Small intestine (tissue), 7 donors: ENCODE results near the gene RWDD4. TPM values are rescaled to one million over a fixed set of nuclear protein-coding genes. Genes with fewer than 3 reads are reported as not detected.

Experiments used
- DNase-seq, 2 donors: peaks; one replicate each; pipeline versions ENCODE4 v3.0.0 to v3.0.0-alpha.2; 2013
- FAIRE-seq: peaks from 2 replicates; lab custom pipeline; 2012; peaks lifted over from hg19 to GRCh38; lab: Jason Lieb, UNC
- H3K27ac ChIP-seq, 3 donors: one replicate each; pipeline ENCODE4 v1.5.1; 2013; ENCODE audit warnings: low read length in 2 of 3, mild to moderate bottlenecking in 2 of 3, control low read depth in 1 of 3, inconsistent platforms in 1 of 3, low read depth in 1 of 3, moderate library complexity in 1 of 3
- H3K27me3 ChIP-seq, 3 donors: one replicate each; pipeline ENCODE4 v1.6.1; 2013; ENCODE audit warnings: low read length in 3 of 3, inconsistent platforms in 1 of 3; ENCODE audit not compliant: control insufficient read depth in 3 of 3, insufficient read depth in 3 of 3
- H3K36me3 ChIP-seq, 3 donors: one replicate each; pipeline ENCODE4 v1.6.1; 2013; ENCODE audit warnings: low read length in 3 of 3, inconsistent platforms in 1 of 3, low read depth in 1 of 3, mild to moderate bottlenecking in 1 of 3, moderate library complexity in 1 of 3; ENCODE audit not compliant: control insufficient read depth in 3 of 3, insufficient read depth in 2 of 3
- H3K4me1 ChIP-seq, 3 donors: one replicate each; pipeline ENCODE4 v1.6.1; 2013; ENCODE audit warnings: low read length in 2 of 3, inconsistent platforms in 1 of 3, low read depth in 1 of 3, mild to moderate bottlenecking in 1 of 3, moderate library complexity in 1 of 3; ENCODE audit not compliant: control insufficient read depth in 3 of 3, insufficient read depth in 2 of 3
- H3K4me3 ChIP-seq, 3 donors: one replicate each; pipeline ENCODE4 v1.5.1; 2013; ENCODE audit warnings: low read length in 3 of 3, control low read depth in 1 of 3, inconsistent platforms in 1 of 3, low read depth in 1 of 3, mild to moderate bottlenecking in 1 of 3, moderate library complexity in 1 of 3
- H3K9me3 ChIP-seq, 2 donors: one replicate each; pipeline ENCODE4 v1.6.1; 2013; ENCODE audit warnings: low read depth in 1 of 2, low read length in 1 of 2; ENCODE audit not compliant: control insufficient read depth in 2 of 2, insufficient read depth in 1 of 2
- WGBS, 3 donors: extraction: QIAGEN DNeasy Blood & Tissue Kit; methylation state at CpG; one replicate each; pipeline ENCODE4 v1.1.7; 2013; 5-methylcytosine and 5-hydroxymethylcytosine counted together
- polyA plus RNA-seq, 4 donors: library from polyadenylated mRNA; stranded (reverse) in 3 of 4; unstranded in 1 of 4; fragments of 200-250 nt in 3 of 4; fragments of 120-200 nt in 1 of 4; gene quantifications; one replicate each; pipeline versions ENCODE4 v1.2.1 to v1.2.3, GENCODE V29; 2013
- donor health status: healthy with polysubstance abuse.
- donor health status: control.
- donor health status: control.
- donor health status: Bipolar disorder and iron deficiency.
- donor health status: healthy.

Gene RWDD4
- polyA plus RNA-seq, 4 donors = 10.3 to 17.8 (median 13.0) TPM

GRCh38 chr4:183658362-183659028 is 490 bp downstream of the RWDD4 start:
- 0 to 1% (median 1%) methylated on average over 17 to 38 of the region's 39 CpGs for WGBS, 3 donors
- DNase-seq (peak; percentile 39 to 70), FAIRE-seq (no peak)
- Histone ChIP-seq H3K27me3 (no peaks in the 10 kb centered on the region), H3K36me3 (peaks cover 0 to 3% (median 0%) of the 10 kb centered on the region in 3 donors), H3K4me1 (peaks cover 0 to 6% (median 2%) of the 10 kb centered on the region in 3 donors), H3K27ac (peak overlapping the region; percentile 43 to 95 (median 90)), H3K9me3 (no peaks in the 10 kb centered on the region), H3K4me3 (peak overlapping the region; percentile 70 to 84 (median 83))

GRCh38 chr4:183657564-183657963 is 1.4 kb downstream of the RWDD4 start:
- 65 to 72% (median 68%) methylated on average over 3 of the region's 3 CpGs for WGBS, 3 donors

GRCh38 chr4:183645326-183645725 is 13.7 kb downstream of the RWDD4 start:
- no peak overlapping the region for H3K27ac ChIP-seq
- FAIRE-seq (no peak), DNase-seq (no peak)
- no peaks in the 10 kb centered on the region for H3K4me1 ChIP-seq
- no peaks in the 10 kb centered on the region for H3K9me3 ChIP-seq
- H3K4me3 ChIP-seq = no peak overlapping the region
- H3K36me3 ChIP-seq = peaks cover 9 to 33% (median 13%) of the 10 kb centered on the region in 3 donors
- H3K27me3 ChIP-seq = no peaks in the 10 kb centered on the region
- WGBS, 3 donors = 82 to 94% (median 92%) methylated on average over 7 of the region's 7 CpGs

More at GRCh38 chr4:183657564-183657963, 1.4 kb downstream of the RWDD4 start:
- DNase-seq = no peak
- FAIRE-seq = no peak
- Histone ChIP-seq H3K4me3 (peak overlapping the region in 2 of 3 donors; percentile 70 to 84), H3K9me3 (no peaks in the 10 kb centered on the region), H3K27ac (no peak overlapping the region), H3K4me1 (peaks cover 0 to 6% (median 2%) of the 10 kb centered on the region in 3 donors), H3K27me3 (no peaks in the 10 kb centered on the region), H3K36me3 (peaks cover 0 to 2% (median 0%) of the 10 kb centered on the region in 3 donors)

- Histone ChIP-seq H3K27ac (no peak overlapping the region), H3K4me1 (peaks cover 0 to 3% (median 0%) of the 10 kb centered on the region in 3 donors), H3K9me3 (no peaks in the 10 kb centered on the region), H3K27me3 (no peaks in the 10 kb centered on the region), H3K36me3 (peaks cover 4 to 7% (median 6%) of the 10 kb centered on the region in 3 donors), H3K4me3 (no peak overlapping the region)
- 73 to 87% (median 78%) methylated on average over 3 of the region's 3 CpGs for WGBS, 3 donors
- no peak for DNase-seq
- FAIRE-seq = no peak
Measured at GRCh38 chr4:183639291-183639690, 19.7 kb downstream of the RWDD4 start.

GRCh38 chr4:183638436-183638835 is 20.5 kb downstream of the RWDD4 start:
- H3K9me3 ChIP-seq = no peaks in the 10 kb centered on the region
- H3K4me3 ChIP-seq = no peak overlapping the region
- whole genome bisulfite sequencing, 3 donors = 80 to 94% (median 85%) methylated on average over 5 of the region's 5 CpGs
- FAIRE-seq = no peak
- peaks cover 0 to 5% (median 4%) of the 10 kb centered on the region in 3 donors for H3K36me3 ChIP-seq
- H3K4me1 ChIP-seq = peaks cover 0 to 3% (median 0%) of the 10 kb centered on the region in 3 donors
- no peaks in the 10 kb centered on the region for H3K27me3 ChIP-seq
- no peak for DNase-seq
- no peak overlapping the region for H3K27ac ChIP-seq

GRCh38 chr4:183637461-183637860 is 21.5 kb downstream of the RWDD4 start:
- no peak overlapping the region for H3K4me3 ChIP-seq
- H3K36me3 ChIP-seq = peaks cover 0 to 3% (median 0%) of the 10 kb centered on the region in 3 donors
- H3K4me1 ChIP-seq = peaks cover 0 to 3% (median 0%) of the 10 kb centered on the region in 3 donors
- H3K9me3 ChIP-seq = no peaks in the 10 kb centered on the region
- H3K27ac ChIP-seq = no peak overlapping the region
- DNase-seq = no peak
- H3K27me3 ChIP-seq = no peaks in the 10 kb centered on the region
- whole genome bisulfite sequencing, 3 donors = 8 to 48% (median 21%) methylated on average over 3 of the region's 3 CpGs
- FAIRE-seq = no peak

- Histone ChIP-seq H3K4me1 (peaks cover 0 to 3% (median 0%) of the 10 kb centered on the region in 3 donors), H3K4me3 (peak overlapping the region; percentile 12 to 39 (median 30)), H3K27me3 (no peaks in the 10 kb centered on the region), H3K36me3 (no peaks in the 10 kb centered on the region), H3K9me3 (no peaks in the 10 kb centered on the region), H3K27ac (peak overlapping the region in 1 of 3 donors; percentile 0)
- DNase-seq = peak in 1 of 2 donors; percentile 20
- 14 to 44% (median 22%) methylated on average over 5 of the region's 5 CpGs for WGBS, 3 donors
- FAIRE-seq = no peak
Measured at GRCh38 chr4:183636923-183637322, 22.1 kb downstream of the RWDD4 start.

GRCh38 chr4:183636503-183636902 is 22.5 kb downstream of the RWDD4 start:
- WGBS, 3 donors = 23 to 69% (median 35%) methylated on average over 8 of the region's 8 CpGs

More at GRCh38 chr4:183636503-183636902, 22.5 kb downstream of the RWDD4 start:
- H3K4me1 ChIP-seq = peaks cover 0 to 3% (median 0%) of the 10 kb centered on the region in 3 donors
- peak overlapping the region in 2 of 3 donors; percentile 12 to 39 for H3K4me3 ChIP-seq
- no peak for FAIRE-seq
- H3K27ac ChIP-seq = peak overlapping the region in 1 of 3 donors; percentile 0
- no peaks in the 10 kb centered on the region for H3K9me3 ChIP-seq
- DNase-seq = peak; percentile 45 to 54
- no peaks in the 10 kb centered on the region for H3K27me3 ChIP-seq
- H3K36me3 ChIP-seq = no peaks in the 10 kb centered on the region
